ENCODE results near the gene HBE1.

GRCh38 chr11:5289696-5290095, 20.0 kb upstream of the HBE1 start:
- TF ChIP-seq CTCF (IDR thresholded peaks at IDR 0.05) (no peak), POLR2A (IDR thresholded peaks at IDR 0.05) (no peak)

Measured in testis (tissue), 2 donors.